ENCODE measurements around the gene ATP6V1E1.
"Not testable (repeated sequence)": the region's sequence is repeated elsewhere in the genome, so short reads cannot be mapped to it uniquely, and the experiment has no call there.

The ATP6V1E1 gene

DNA sequence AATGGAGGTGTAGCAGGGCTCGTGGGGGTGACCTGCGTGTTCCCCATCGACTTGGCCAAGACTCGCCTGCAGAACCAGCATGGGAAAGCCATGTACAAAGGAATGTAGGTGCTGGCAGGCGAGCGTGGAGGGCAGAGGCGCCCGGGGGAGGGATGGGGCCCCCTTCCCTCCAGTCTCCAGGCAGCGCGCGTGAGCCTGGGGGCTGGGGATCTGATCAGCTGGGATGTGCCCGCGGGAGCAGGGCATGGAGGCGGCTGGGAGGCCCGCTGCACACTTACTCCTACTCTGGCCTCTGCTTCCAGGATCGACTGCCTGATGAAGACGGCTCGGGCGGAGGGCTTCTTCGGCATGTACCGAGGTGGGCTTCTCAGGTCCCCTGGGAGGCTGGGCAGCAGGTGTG is 47.5 kb downstream of the ATP6V1E1 start:
- no peak for DNase-seq (ENCODE audit: low read depth in 2 of 2)

DNA sequence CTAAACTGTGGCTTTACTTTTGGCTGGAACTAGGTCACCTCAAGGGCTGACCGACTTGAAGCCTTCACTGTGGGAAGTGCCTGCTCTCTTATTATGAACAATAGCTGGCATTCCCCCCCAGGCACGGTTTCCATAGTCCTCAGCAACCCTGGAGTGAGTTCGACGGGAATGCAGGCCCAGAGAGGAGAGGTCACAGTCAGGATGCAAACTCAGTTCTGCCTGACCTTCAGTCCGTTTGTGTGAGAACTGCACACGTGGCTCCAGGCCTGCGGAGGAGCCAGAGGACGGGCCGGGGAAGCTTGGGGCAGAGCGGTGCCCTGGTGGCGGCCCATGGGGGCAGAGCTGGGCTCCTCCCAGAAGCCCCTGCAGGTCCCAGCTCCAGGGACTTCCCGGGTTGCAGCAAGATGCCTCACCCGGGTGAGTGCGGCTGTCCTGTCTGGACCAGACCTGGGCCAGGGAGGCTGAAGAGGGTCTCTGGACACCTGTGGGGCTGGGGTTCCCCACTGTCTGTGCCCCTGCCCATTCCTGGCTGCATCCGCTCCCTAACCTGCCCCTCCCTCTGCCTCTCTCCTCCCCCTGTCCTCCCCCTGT is 48.0 kb downstream of the ATP6V1E1 start:
- no peak for DNase-seq (ENCODE audit: low read depth in 2 of 2)

GRCh38 chr22:17579535-17579981 is 49.0 kb downstream of the ATP6V1E1 start:
- DNase-seq (ENCODE audit: low read depth in 2 of 2): no peak

DNA sequence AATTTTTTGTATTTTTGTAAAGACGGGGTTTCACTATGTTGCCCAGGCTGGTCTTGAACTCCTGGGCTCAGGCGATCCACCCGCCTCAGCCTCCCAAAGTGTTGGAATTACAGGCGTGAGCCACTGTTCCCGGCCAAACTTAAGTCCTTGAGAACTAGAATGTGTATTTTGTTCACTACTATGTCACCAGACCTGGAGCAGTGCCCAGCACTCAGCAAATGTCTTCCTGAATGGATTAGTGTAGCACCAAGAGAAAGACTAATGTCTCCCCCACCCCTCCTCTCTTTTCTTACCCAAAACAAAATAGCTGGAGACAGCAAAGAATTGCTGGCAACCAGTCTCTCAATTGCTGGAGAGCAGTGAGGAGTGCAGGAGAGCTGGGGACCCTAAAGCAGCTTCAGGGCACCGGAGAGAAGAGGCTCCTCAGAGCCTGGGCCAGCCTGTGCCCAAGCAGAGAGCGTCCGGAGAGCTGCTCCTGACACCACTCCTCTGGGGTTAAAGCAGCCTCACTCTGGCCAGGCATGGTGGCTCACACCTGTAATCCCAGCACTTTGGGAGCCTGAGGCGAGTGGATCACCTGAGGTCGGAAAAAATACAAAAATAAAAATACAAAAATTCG is 50.3 kb downstream of the ATP6V1E1 start:
- DNase-seq (ENCODE audit: low read depth in 2 of 2): no peak

DNA sequence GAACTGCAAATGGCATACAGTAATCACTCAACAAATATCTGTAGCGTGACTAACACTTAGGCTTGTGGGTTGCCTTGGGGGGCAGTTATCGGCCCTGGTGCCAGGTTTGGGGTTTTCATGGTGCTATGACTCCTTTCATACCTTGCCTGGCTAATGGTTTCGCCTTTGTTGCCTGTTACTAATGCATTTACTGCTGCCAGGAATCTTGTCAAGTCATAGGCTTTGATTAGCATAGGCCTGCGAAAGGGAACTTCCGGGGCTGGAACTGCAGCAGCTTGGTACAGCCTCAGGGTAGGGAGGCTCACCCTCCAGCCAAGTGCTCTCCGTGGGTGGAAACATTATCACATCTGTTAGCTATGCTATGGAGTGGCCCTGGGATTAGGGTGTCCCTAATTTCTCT is 52.1 kb downstream of the ATP6V1E1 start:
- no peak for DNase-seq (ENCODE audit: low read depth in 2 of 2)

GRCh38 chr22:17575681-17576080 is 52.9 kb downstream of the ATP6V1E1 start:
- no peak for DNase-seq (ENCODE audit: low read depth in 2 of 2)

GRCh38 chr22:17575151-17575550 is 53.4 kb downstream of the ATP6V1E1 start:
- no peak for DNase-seq (ENCODE audit: low read depth in 2 of 2)

DNA sequence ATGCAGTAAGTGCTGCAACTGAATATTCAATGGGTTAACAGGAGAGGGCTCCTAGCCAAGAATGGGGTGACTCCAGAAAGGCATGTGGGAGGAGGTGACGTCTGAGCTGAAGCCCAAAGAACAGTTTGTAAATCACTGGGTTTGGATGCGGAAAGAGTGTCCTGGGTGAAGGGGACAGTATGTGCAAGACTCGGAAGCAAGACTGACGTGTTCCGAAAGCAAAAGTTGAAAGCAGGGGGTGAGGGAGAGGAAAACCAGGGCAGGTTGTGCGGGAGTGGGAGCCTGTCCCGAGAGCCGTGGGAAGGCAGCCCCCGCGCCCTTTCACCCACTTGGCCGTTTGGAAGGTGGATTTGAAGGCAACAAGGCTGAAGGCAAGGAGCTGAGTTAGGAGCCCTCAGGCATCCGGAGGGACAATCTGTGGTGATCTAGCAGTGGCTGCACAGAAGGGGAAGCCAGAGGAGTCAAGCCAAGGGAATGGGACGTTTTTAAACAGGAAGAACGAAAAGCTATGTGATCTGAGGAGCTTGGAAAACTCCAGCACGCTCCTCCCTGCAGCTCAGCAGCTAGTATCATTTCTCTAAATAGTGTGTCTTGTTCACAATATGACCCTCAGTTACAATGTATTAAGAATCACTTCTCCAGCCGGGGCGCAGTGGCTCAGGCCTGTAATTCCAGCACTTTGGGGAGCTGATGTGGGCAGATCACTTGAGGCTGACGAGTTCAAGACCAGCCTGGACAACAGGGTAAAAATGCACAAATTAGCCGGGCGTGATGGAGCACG is 57.5 kb downstream of the ATP6V1E1 start:
- no peak for DNase-seq (ENCODE audit: low read depth in 2 of 2)

GRCh38 chr22:17569971-17570511 is 58.5 kb downstream of the ATP6V1E1 start:
- DNase-seq (ENCODE audit: low read depth in 2 of 2): no peak

- DNase-seq (ENCODE audit: low read depth in 2 of 2): no peak
Observed at GRCh38 chr22:17566776-17567175, 61.8 kb downstream of the ATP6V1E1 start.

DNA sequence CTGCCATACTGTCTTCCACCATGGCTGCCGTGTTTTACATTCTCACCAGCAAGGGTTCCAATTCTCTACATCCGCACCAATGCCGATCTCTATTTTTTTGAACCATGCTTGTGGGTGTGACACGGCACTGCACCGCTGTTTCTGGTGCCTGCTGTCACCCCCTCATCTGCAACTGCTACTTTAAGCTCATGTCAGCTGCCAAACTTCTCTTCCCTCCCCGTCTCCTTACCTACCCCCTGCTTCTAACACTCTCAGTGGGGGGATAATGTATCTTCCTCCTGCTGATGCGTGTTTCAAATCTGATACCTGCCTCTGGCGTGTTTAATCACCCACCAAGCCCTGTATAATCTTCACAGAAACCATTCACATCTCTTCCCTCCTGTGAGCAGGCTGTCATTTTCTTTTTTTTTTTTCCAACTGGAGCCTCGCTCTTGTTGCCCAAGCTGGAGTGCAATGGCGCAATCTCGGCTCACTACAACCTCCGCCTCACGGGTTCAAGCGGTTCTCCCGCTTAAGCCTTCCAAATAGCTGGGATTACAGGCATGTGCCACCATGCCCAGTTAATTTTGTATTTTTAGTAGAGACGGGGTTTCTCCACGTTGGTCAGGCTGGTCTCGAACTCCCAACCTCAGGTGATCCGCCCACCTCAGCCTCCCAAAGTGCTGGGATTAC is 62.4 kb downstream of the ATP6V1E1 start:
- not testable (repeated sequence) for DNase-seq (ENCODE audit: low read depth in 2 of 2)

- no peak for DNase-seq (ENCODE audit: low read depth in 2 of 2)
Observed at GRCh38 chr22:17563936-17564391, 64.6 kb downstream of the ATP6V1E1 start.

DNA sequence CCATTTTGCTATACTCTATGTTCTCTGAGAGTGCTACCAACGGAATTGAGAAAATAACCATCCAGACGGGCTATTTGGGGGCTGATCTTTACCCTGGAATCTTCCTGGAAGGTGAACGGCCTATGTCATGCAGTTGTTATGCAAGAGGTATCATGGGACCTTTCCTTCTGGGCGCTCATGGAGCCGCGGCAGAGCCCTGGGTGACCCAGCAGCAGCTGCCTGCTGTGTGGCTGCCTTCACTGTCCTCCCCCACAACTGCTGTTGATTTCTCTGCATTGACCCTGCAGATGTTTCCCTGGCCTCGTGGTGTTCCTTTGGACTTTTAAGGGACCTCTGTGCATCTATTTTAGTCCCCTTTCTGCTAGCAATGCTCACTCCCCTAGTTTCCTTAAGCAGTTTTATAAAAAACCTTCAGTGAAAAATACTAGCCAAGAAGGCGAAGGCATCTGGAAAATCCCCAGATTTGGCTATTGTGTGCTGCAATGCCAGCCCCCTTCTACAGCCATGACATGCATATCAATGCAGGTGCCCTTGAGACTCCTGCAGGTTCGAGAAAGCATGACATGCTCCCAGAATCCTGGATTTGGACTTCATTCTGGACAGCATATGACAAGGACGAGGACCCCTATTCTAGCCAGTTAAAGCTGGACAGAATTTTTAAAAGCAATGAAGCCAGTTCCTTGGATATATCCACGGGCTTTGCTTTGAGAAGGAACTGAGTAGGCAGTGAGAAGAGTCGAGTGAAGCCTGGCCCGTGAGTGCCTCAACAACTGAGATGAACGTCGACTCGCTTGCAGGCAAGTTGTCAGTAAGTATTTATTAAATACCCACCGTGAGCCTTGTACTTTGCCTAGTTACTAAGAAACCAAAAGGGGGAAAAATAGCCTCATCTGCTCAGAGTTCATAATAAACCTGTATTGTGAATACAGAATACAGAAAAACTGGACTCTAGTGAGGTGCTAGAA is 65.4 kb downstream of the ATP6V1E1 start, which contains the start of gene SLC25A18:
Gene SLC25A18, plus strand, starts transcription at position 593 of the 965 bp plus-strand sequence. CDS start 16,447 bp downstream, outside the sequence.
- no peak for DNase-seq (ENCODE audit: low read depth in 2 of 2)

GRCh38 chr22:17559188-17559587 is 69.4 kb downstream of the ATP6V1E1 start:
- DNase-seq (ENCODE audit: low read depth in 2 of 2): no peak

DNA sequence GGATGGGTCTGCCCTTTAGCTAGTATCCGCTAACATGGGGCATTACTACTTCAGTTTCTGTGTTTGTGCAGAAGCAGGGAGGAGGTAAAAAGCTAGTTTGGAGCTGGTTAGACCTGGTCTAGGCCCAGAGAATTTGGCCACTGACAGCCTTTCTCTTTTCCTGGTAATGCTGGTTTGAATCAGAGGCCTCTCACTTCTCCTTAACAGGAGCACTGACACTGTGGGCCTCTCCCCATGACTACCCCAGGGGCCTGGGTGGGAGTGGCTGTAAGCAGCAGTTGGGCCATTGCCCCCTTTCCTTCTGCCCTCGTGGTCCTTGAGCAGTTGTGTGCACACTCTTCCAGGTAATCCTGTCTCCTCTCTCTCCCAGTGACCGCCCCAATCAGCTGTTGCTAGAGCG is 73.7 kb downstream of the ATP6V1E1 start:
- DNase-seq (ENCODE audit: low read depth in 2 of 2): no peak

GRCh38 chr22:17552737-17553136 is 75.8 kb downstream of the ATP6V1E1 start:
- no peak for DNase-seq (ENCODE audit: low read depth in 2 of 2)

DNA sequence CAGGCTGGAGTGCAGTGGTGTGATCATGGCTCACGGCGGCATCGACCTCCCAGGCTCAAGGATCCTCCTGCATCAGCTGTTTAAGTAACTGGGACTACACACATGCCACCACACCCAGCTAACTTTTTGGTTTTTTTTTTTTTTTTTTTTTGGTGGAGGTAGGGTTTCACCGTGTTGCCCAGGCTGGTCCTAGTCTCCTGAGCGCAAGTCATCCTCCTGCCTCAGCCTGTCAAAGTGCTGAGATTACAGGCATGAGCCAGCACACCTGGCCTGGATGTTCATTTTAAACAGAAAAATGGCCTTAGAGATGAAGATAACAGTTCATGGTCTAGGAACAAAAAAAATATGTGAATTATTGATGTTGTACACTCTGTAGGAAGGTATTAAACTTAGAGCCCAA is 78.9 kb downstream of the ATP6V1E1 start:
- DNase-seq (ENCODE audit: low read depth in 2 of 2): no peak

GRCh38 chr22:17549183-17549582 is 79.4 kb downstream of the ATP6V1E1 start:
- DNase-seq (ENCODE audit: low read depth in 2 of 2): no peak

DNA sequence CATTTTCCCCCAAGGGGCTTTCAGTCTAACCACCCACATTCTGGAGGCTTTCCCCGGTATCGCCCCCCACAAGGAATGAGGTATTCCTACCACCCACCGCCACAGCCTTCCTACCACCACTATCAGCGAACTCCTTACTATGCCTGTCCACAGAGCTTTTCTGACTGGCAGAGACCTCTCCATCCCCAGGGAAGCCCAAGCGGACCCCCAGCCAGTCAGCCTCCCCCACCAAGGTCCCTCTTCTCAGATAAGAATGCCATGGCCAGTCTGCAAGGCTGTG is 79.9 kb downstream of the ATP6V1E1 start:
- no peak for DNase-seq (ENCODE audit: low read depth in 2 of 2)

DNA sequence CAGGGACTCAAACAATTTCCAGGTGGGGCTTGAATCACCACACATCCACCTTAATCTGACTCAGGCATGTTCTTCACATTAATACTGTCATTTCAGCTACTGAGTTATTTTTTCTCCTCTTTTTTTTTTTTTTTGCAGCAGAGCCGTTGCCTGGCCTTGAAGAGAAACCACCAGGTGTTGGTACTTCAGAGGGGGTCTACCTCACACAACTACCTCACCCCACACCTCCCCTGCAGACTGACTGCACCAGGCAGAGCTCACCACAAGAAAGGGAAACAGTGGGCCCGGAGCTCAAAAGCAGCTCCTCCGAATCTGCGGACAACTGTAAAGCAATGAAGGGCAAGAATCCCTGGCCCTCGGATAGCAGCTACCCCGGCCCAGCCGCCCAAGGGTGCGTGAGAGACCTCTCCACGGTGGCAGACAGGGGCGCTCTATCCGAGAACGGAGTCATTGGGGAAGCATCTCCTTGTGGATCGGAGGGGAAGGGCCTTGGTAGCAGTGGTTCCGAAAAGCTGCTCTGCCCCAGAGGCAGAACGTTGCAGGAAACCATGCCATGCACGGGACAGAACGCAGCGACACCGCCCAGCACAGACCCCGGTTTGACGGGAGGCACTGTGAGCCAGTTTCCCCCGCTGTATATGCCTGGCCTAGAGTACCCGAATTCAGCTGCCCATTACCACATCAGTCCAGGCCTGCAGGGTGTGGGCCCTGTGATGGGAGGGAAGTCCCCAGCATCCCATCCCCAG is 80.4 kb downstream of the ATP6V1E1 start:
- DNase-seq (ENCODE audit: low read depth in 2 of 2): no peak
